Activated T-helper 1 cell treated with anti-CD3 and anti-CD28 coated beads, Interleukin-12 subunit alpha, Interleukin-12 subunit beta, Interleukin-2, Interleukin-4 antibody, amounts not matched to agents 30 ng/mL and 10 ng/mL and 1 ng/mL, durations not matched to agents 14 hours and 24 hours and 36 hours (primary cell): ENCODE results near the gene MOK. TPM values are rescaled to one million over a fixed set of nuclear protein-coding genes. Genes with fewer than 3 reads are reported as not detected.

Experiments
- DNase-seq: peaks from one replicate; pipeline ENCODE4 v3.0.0; 2021; ENCODE audit warnings: low spot score
- H3K27ac Mint-ChIP-seq: one replicate; pipeline ENCODE4 v1.8.0; 2021; ENCODE audit warnings: mild to moderate bottlenecking, mixed read lengths
- H3K27me3 Mint-ChIP-seq: one replicate; pipeline ENCODE4 v1.8.0; 2022; ENCODE audit warnings: mild to moderate bottlenecking, moderate library complexity, mixed read lengths; ENCODE audit not compliant: insufficient read depth
- H3K36me3 Mint-ChIP-seq: one replicate; pipeline ENCODE4 v1.8.0; 2021; ENCODE audit warnings: low read depth, mixed read lengths
- H3K4me1 Mint-ChIP-seq: one replicate; pipeline ENCODE4 v1.8.0; 2021; ENCODE audit warnings: low read depth, mixed read lengths
- H3K4me3 Mint-ChIP-seq: one replicate; pipeline ENCODE4 v1.8.0; 2021; ENCODE audit warnings: mild to moderate bottlenecking, moderate library complexity, mixed read lengths
- H3K9me3 Mint-ChIP-seq: one replicate; pipeline ENCODE4 v1.8.0; 2021; ENCODE audit warnings: mixed read lengths
- intact Hi-C: fragments of 100-400 bp; cut with micrococcal nuclease; formaldehyde crosslinking; loops from one replicate; pipeline ENCODE4 v1.15.1; 2024
- total RNA-seq: library from RNA; stranded (reverse); gene quantifications from 2 replicates; pipeline ENCODE4 v1.2.3, GENCODE V29; 2022

The MOK gene
- total RNA-seq, 1 donor from 2014 or later, result 7.0 TPM

GRCh38 chr14:102209224-102209966 is 95.6 kb downstream of the MOK start:
- no peaks in the 10 kb centered on the region for H3K27me3 Mint-ChIP-seq
- no peak for DNase-seq
- no peak overlapping the region for H3K4me3 Mint-ChIP-seq
- H3K27ac Mint-ChIP-seq, result no peak overlapping the region
- no peaks in the 10 kb centered on the region for H3K9me3 Mint-ChIP-seq
- no peaks in the 10 kb centered on the region for H3K4me1 Mint-ChIP-seq
- H3K36me3 Mint-ChIP-seq, result peaks cover 23% of the 10 kb centered on the region
- intact Hi-C loops, result no loop called here

GRCh38 chr14:102208741-102209140 is 96.2 kb downstream of the MOK start:
- Mint-ChIP-seq H3K36me3 (peaks cover 26% of the 10 kb centered on the region), H3K27me3 (no peaks in the 10 kb centered on the region), H3K4me3 (no peak overlapping the region), H3K9me3 (no peaks in the 10 kb centered on the region), H3K27ac (no peak overlapping the region), H3K4me1 (no peaks in the 10 kb centered on the region)
- no peak for DNase-seq
- intact Hi-C loops, result no loop called here

- no peak overlapping the region for H3K4me3 Mint-ChIP-seq
- H3K36me3 Mint-ChIP-seq, result peaks cover 26% of the 10 kb centered on the region
- H3K9me3 Mint-ChIP-seq, result no peaks in the 10 kb centered on the region
- DNase-seq, result no peak
- H3K27me3 Mint-ChIP-seq, result no peaks in the 10 kb centered on the region
- H3K4me1 Mint-ChIP-seq, result no peaks in the 10 kb centered on the region
- no peak overlapping the region for H3K27ac Mint-ChIP-seq
- intact Hi-C loops, result no loop called here
These were observed 97.1 kb downstream of the MOK start for GRCh38 chr14:102207831-102208365.

GRCh38 chr14:102206918-102207317 is 98.0 kb downstream of the MOK start:
- Mint-ChIP-seq H3K27ac (no peak overlapping the region), H3K9me3 (no peaks in the 10 kb centered on the region), H3K27me3 (no peaks in the 10 kb centered on the region), H3K36me3 (peaks cover 26% of the 10 kb centered on the region), H3K4me3 (no peak overlapping the region), H3K4me1 (no peaks in the 10 kb centered on the region)
- DNase-seq, result no peak
- intact Hi-C loops, result no loop called here

GRCh38 chr14:102205560-102205959 is 99.4 kb downstream of the MOK start:
- Mint-ChIP-seq H3K27ac (no peak overlapping the region), H3K9me3 (no peaks in the 10 kb centered on the region), H3K36me3 (peaks cover 28% of the 10 kb centered on the region), H3K4me1 (peaks cover 11% of the 10 kb centered on the region), H3K27me3 (no peaks in the 10 kb centered on the region), H3K4me3 (no peak overlapping the region)
- no peak for DNase-seq
- intact Hi-C loops, result no loop called here

GRCh38 chr14:102203382-102203781 is 101.6 kb downstream of the MOK start:
- Mint-ChIP-seq H3K9me3 (no peaks in the 10 kb centered on the region), H3K27ac (no peak overlapping the region), H3K4me3 (no peak overlapping the region), H3K4me1 (peaks cover 22% of the 10 kb centered on the region), H3K36me3 (peaks cover 35% of the 10 kb centered on the region), H3K27me3 (no peaks in the 10 kb centered on the region)
- intact Hi-C loops, result no loop called here
- no peak for DNase-seq

- H3K27me3 Mint-ChIP-seq, result no peaks in the 10 kb centered on the region
- peaks cover 35% of the 10 kb centered on the region for H3K36me3 Mint-ChIP-seq
These were observed 102.0 kb downstream of the MOK start for GRCh38 chr14:102202944-102203343.

GRCh38 chr14:102201776-102202175 is 103.2 kb downstream of the MOK start:
- no peak overlapping the region for H3K4me3 Mint-ChIP-seq

More at GRCh38 chr14:102202944-102203343, 102.0 kb downstream of the MOK start:
- H3K4me3 Mint-ChIP-seq, result no peak overlapping the region
- H3K9me3 Mint-ChIP-seq, result no peaks in the 10 kb centered on the region
- intact Hi-C loops, result no loop called here
- DNase-seq, result no peak
- H3K27ac Mint-ChIP-seq, result no peak overlapping the region
- peaks cover 22% of the 10 kb centered on the region for H3K4me1 Mint-ChIP-seq

GRCh38 chr14:102201353-102201738 is 103.6 kb downstream of the MOK start:
- Mint-ChIP-seq H3K36me3 (peaks cover 39% of the 10 kb centered on the region), H3K27ac (peak overlapping the region; percentile 11), H3K4me3 (no peak overlapping the region), H3K4me1 (peaks cover 30% of the 10 kb centered on the region), H3K9me3 (no peaks in the 10 kb centered on the region), H3K27me3 (no peaks in the 10 kb centered on the region)
- intact Hi-C loops, result loop anchor here (1.0 kb wide), 1 partner anchor 17 kb away; no protein-coding TSS in a partner anchor
- no peak for DNase-seq

More at GRCh38 chr14:102201776-102202175, 103.2 kb downstream of the MOK start:
- Mint-ChIP-seq H3K9me3 (no peaks in the 10 kb centered on the region), H3K36me3 (peaks cover 40% of the 10 kb centered on the region), H3K4me1 (peaks cover 25% of the 10 kb centered on the region), H3K27ac (no peak overlapping the region), H3K27me3 (no peaks in the 10 kb centered on the region)
- intact Hi-C loops, result loop anchor here (1.0 kb wide), 1 partner anchor 17 kb away; no protein-coding TSS in a partner anchor
- DNase-seq, result no peak

GRCh38 chr14:102200690-102201352 is 104.1 kb downstream of the MOK start:
- Mint-ChIP-seq H3K36me3 (peaks cover 41% of the 10 kb centered on the region), H3K9me3 (no peaks in the 10 kb centered on the region)

GRCh38 chr14:102197317-102197853 is 107.6 kb downstream of the MOK start:
- DNase-seq, result no peak
- Mint-ChIP-seq H3K4me3 (no peak overlapping the region), H3K36me3 (peaks cover 32% of the 10 kb centered on the region), H3K27ac (no peak overlapping the region), H3K4me1 (peaks cover 31% of the 10 kb centered on the region), H3K9me3 (no peaks in the 10 kb centered on the region), H3K27me3 (no peaks in the 10 kb centered on the region)
- intact Hi-C loops, result no loop called here

More at GRCh38 chr14:102200690-102201352, 104.1 kb downstream of the MOK start:
- intact Hi-C loops, result loop anchor here (1.0 kb wide), 1 partner anchor 17 kb away; no protein-coding TSS in a partner anchor
- DNase-seq, result no peak
- Mint-ChIP-seq H3K4me3 (no peak overlapping the region), H3K27me3 (no peaks in the 10 kb centered on the region), H3K27ac (peak overlapping the region; percentile 2), H3K4me1 (peaks cover 31% of the 10 kb centered on the region)

GRCh38 chr14:102196902-102197230 is 108.1 kb downstream of the MOK start:
- no peaks in the 10 kb centered on the region for H3K9me3 Mint-ChIP-seq
- H3K27me3 Mint-ChIP-seq, result no peaks in the 10 kb centered on the region
- intact Hi-C loops, result no loop called here
- no peak for DNase-seq
- no peak overlapping the region for H3K27ac Mint-ChIP-seq
- no peak overlapping the region for H3K4me3 Mint-ChIP-seq
- peaks cover 31% of the 10 kb centered on the region for H3K4me1 Mint-ChIP-seq
- peaks cover 32% of the 10 kb centered on the region for H3K36me3 Mint-ChIP-seq
